Psoas muscle (tissue), 8 donors: Measurements from ENCODE around the gene LCN10. TPM values are rescaled to one million over a fixed set of nuclear protein-coding genes. Genes with fewer than 3 reads are reported as not detected.

Experiments
- ATAC-seq, 4 donors: fragments of 200-7000 bp; cut with Tn5 transposase; one replicate each; pipeline ENCODE4 v1.9.1; 2020; ENCODE audit warnings: moderate library complexity in 3 of 4, mild to moderate bottlenecking in 2 of 4
- DNase-seq, 2 donors: peaks; one replicate each; pipeline ENCODE4 v3.0.0-alpha.2; 2020
- H3K27ac ChIP-seq: fragments of 200-600 bp; one replicate; pipeline ENCODE4 v1.8.0; 2022
- H3K27me3 ChIP-seq, 3 donors: fragments of 200-600 bp in 1 of 3; one replicate each; pipeline versions ENCODE4 v1.6.1 to v1.8.0; 2013 to 2022; ENCODE audit warnings: low read length in 2 of 3, mild to moderate bottlenecking in 2 of 3, moderate library complexity in 1 of 3; ENCODE audit not compliant: insufficient read depth in 3 of 3
- H3K36me3 ChIP-seq, 2 donors: fragments of 200-600 bp in 1 of 2; one replicate each; pipeline versions ENCODE4 v1.6.1 to v1.8.0; 2013 to 2022; ENCODE audit warnings: low read depth in 1 of 2, mild to moderate bottlenecking in 1 of 2, moderate library complexity in 1 of 2; ENCODE audit not compliant: insufficient read depth in 1 of 2
- H3K4me1 ChIP-seq: fragments of 200-600 bp; one replicate; pipeline ENCODE4 v1.8.0; 2022
- H3K4me3 ChIP-seq: fragments of 200-600 bp; one replicate; pipeline ENCODE4 v1.8.0; 2022; ENCODE audit warnings: mild to moderate bottlenecking
- H3K9me3 ChIP-seq: fragments of 200-600 bp; one replicate; pipeline ENCODE4 v1.8.0; 2022
- CTCF ChIP-seq: fragments of 200-600 bp; IDR thresholded peaks from one replicate; pipeline ENCODE4 v1.8.0; 2022; ENCODE audit warnings: antibody characterized with exemption
- WGBS, 3 donors: extraction: QIAGEN DNeasy Blood & Tissue Kit; methylation state at CpG; one replicate each; pipeline versions ENCODE4 v1.1.6 to v1.1.7; 2013; 5-methylcytosine and 5-hydroxymethylcytosine counted together
- intact Hi-C, 2 donors: fragments of 100-400 bp; cut with DNase I; formaldehyde crosslinking; loops; one replicate each; pipeline versions ENCODE4 v1.11.0 to v1.14.2; 2022
- polyA plus RNA-seq, 3 donors: library from polyadenylated mRNA; stranded (reverse); fragments of 200-250 nt; gene quantifications; one replicate each; pipeline ENCODE4 v1.2.3, GENCODE V29; 2013
- total RNA-seq, 4 donors: library from RNA; stranded (reverse); fragmentation: NEBNext Ultra II Directional in 2 of 4; extraction: Animal tissue kit (Norgen Biotek cat#: 25700) in 2 of 4; gene quantifications; one replicate each; pipeline versions ENCODE4 v1.2.1 to v1.2.4, GENCODE V29; 2021 to 2023
- donor health status: healthy with polysubstance abuse.
- donor health status: DM: no; HTN: no; CAD: no; lungs with moderate emphysema.
- donor health status: Bipolar disorder and iron deficiency.
- donor health status: healthy.
- donor health status: DM: yes; HTN: yes; CAD: no.
- donor health status: DM: no; HTN: no; CAD: no.
- donor health status: DM: no; HTN: no; CAD: no.
- donor health status: DM: yes; HTN: yes; CAD: no.

The LCN10 gene
- total and polyA plus RNA-seq, 7 donors: 3.0 to 4.9 (median 4.0) TPM; not detected in 1

- no peak overlapping the region for H3K27ac ChIP-seq
- DNase-seq (no peak), ATAC-seq (no peak)
- H3K4me1 ChIP-seq: peaks cover 10% of the 10 kb centered on the region
- no peak for TF ChIP-seq CTCF
- H3K4me3 ChIP-seq: no peak overlapping the region
- peaks cover 0 to 15% of the 10 kb centered on the region in 2 donors for H3K36me3 ChIP-seq
- intact Hi-C loops: no loop called here
- H3K27me3 ChIP-seq: peaks cover 0 to 34% (median 17%) of the 10 kb centered on the region in 3 donors
- H3K9me3 ChIP-seq: no peaks in the 10 kb centered on the region
- WGBS, 3 donors: 67 to 82% (median 71%) methylated on average over 16 of the region's 16 CpGs
These were observed 25.3 kb downstream of the LCN10 start for GRCh38 chr9:136717399-136717798.

- Histone ChIP-seq H3K4me1 (peaks cover 9% of the 10 kb centered on the region), H3K27me3 (peaks cover 0 to 46% (median 21%) of the 10 kb centered on the region in 3 donors), H3K4me3 (no peak overlapping the region), H3K9me3 (no peaks in the 10 kb centered on the region), H3K27ac (peak overlapping the region; percentile 30), H3K36me3 (no peaks in the 10 kb centered on the region)
- intact Hi-C loops: no loop called here
- 40 to 50% (median 48%) methylated on average over 8 of the region's 8 CpGs for WGBS, 3 donors
- TF ChIP-seq CTCF: no peak
- ATAC-seq (no peak), DNase-seq (no peak)
These were observed 27.9 kb downstream of the LCN10 start for GRCh38 chr9:136714893-136715274.

GRCh38 chr9:136714096-136714892 is 28.4 kb downstream of the LCN10 start:
- no peaks in the 10 kb centered on the region for H3K36me3 ChIP-seq
- TF ChIP-seq CTCF: no peak
- H3K4me1 ChIP-seq: peaks cover 9% of the 10 kb centered on the region
- intact Hi-C loops: no loop called here
- ATAC-seq: peak; percentile 10 to 31 (median 20)
- no peaks in the 10 kb centered on the region for H3K9me3 ChIP-seq
- peak overlapping the region; percentile 36 for H3K27ac ChIP-seq
- WGBS, 3 donors: 50 to 66% (median 52%) methylated on average over 16 to 17 of the region's 17 CpGs
- peak overlapping the region; percentile 55 for H3K4me3 ChIP-seq
- peak in 1 of 2 donors; percentile 68 for DNase-seq
- H3K27me3 ChIP-seq: peaks cover 0 to 46% (median 21%) of the 10 kb centered on the region in 3 donors

GRCh38 chr9:136713550-136713949 is 29.2 kb downstream of the LCN10 start:
- intact Hi-C loops: no loop called here

More at GRCh38 chr9:136713550-136713949, 29.2 kb downstream of the LCN10 start:
- DNase-seq (no peak), ATAC-seq (no peak)
- Histone ChIP-seq H3K4me3 (peak overlapping the region; percentile 55), H3K4me1 (peaks cover 9% of the 10 kb centered on the region), H3K36me3 (no peaks in the 10 kb centered on the region), H3K9me3 (no peaks in the 10 kb centered on the region), H3K27ac (peak overlapping the region; percentile 36), H3K27me3 (peaks cover 0 to 46% (median 21%) of the 10 kb centered on the region in 3 donors)
- TF ChIP-seq CTCF: no peak
- 35 to 48% (median 46%) methylated on average over 8 of the region's 8 CpGs for WGBS, 3 donors
